GM23338 (cell line): ENCODE measurements around the gene ZNF70. TPM values are rescaled to one million over a fixed set of nuclear protein-coding genes. Genes with fewer than 3 reads are reported as not detected.

Experiments used
- ATAC-seq: fragments of 200-7000 bp; cut with Tn5 transposase; 3 replicates; pipeline ENCODE4 v1.9.1; 2020
- DNase-seq: peaks from one replicate; pipeline ENCODE4 v3.0.0-alpha.2; 2015; ENCODE audit warnings: low spot score
- H2AFZ ChIP-seq: fragments of 200-600 bp; sonication (generic); 2 replicates; pipeline ENCODE4 v1.8.0; 2016; ENCODE audit warnings: antibody characterized with exemption, mild to moderate bottlenecking, moderate library complexity
- H3F3A ChIP-seq: fragments of 200-600 bp; sonication (generic); replicated peaks from 2 replicates; pipeline ENCODE4 v1.8.0; 2017; ENCODE audit warnings: antibody characterized with exemption, mixed run types, low read depth
- H3K27ac ChIP-seq: fragments of 200-600 bp; sonication (generic); 2 replicates; pipeline ENCODE4 v1.6.1; 2016; ENCODE audit warnings: low read depth
- H3K27me3 ChIP-seq: fragments of 200-600 bp; sonication (generic); 2 replicates; pipeline ENCODE4 v1.8.0; 2016; ENCODE audit warnings: mild to moderate bottlenecking, mixed run types, moderate library complexity; ENCODE audit not compliant: insufficient read depth
- H3K36me3 ChIP-seq: fragments of 200-600 bp; sonication (generic); 2 replicates; pipeline ENCODE4 v1.8.0; 2016; ENCODE audit warnings: mild to moderate bottlenecking; ENCODE audit not compliant: insufficient read depth
- H3K4me1 ChIP-seq: fragments of 200-600 bp; sonication (generic); 2 replicates; pipeline ENCODE4 v1.8.0; 2016; ENCODE audit warnings: mild to moderate bottlenecking, moderate library complexity; ENCODE audit not compliant: insufficient read depth
- H3K4me2 ChIP-seq: fragments of 200-600 bp; sonication (generic); 2 replicates; pipeline ENCODE4 v1.7.1; 2017; ENCODE audit warnings: mixed run types
- H3K4me3 ChIP-seq: fragments of 200-600 bp; sonication (generic); 2 replicates; pipeline ENCODE4 v1.6.1; 2016; ENCODE audit warnings: mixed run types
- H3K79me2 ChIP-seq: fragments of 200-600 bp; sonication (generic); replicated peaks from 2 replicates; pipeline ENCODE4 v1.8.0; 2017; ENCODE audit warnings: mild to moderate bottlenecking; ENCODE audit not compliant: insufficient read depth
- H3K9me2 ChIP-seq: fragments of 200-600 bp; sonication (generic); 2 replicates; pipeline ENCODE4 v1.8.0; 2017; ENCODE audit not compliant: insufficient read depth
- H4K20me1 ChIP-seq: fragments of 200-600 bp; sonication (generic); replicated peaks from 2 replicates; pipeline ENCODE4 v1.8.0; 2017; ENCODE audit warnings: mild to moderate bottlenecking; ENCODE audit not compliant: insufficient read depth
- H3K27ac Mint-ChIP-seq: 2 replicates; pipeline ENCODE4 v1.8.0; 2020; ENCODE audit warnings: inconsistent platforms, mild to moderate bottlenecking, moderate library complexity, mixed read lengths
- H3K27me3 Mint-ChIP-seq: 3 replicates; pipeline ENCODE4 v1.8.0; 2022; ENCODE audit warnings: low read depth, mild to moderate bottlenecking, moderate library complexity, mixed read lengths, inconsistent platforms; ENCODE audit not compliant: insufficient read depth, poor library complexity
- H3K36me3 Mint-ChIP-seq: 3 replicates; pipeline ENCODE4 v1.8.0; 2021; ENCODE audit warnings: low read depth, mild to moderate bottlenecking, inconsistent platforms, moderate library complexity, mixed read lengths
- H3K4me1 Mint-ChIP-seq: 3 replicates; pipeline ENCODE4 v1.8.0; 2020; ENCODE audit warnings: mild to moderate bottlenecking, inconsistent platforms, mixed read lengths
- H3K4me3 Mint-ChIP-seq: 3 replicates; pipeline ENCODE4 v1.8.0; 2021; ENCODE audit warnings: moderate library complexity, mild to moderate bottlenecking, inconsistent platforms, mixed read lengths
- H3K9me3 Mint-ChIP-seq: 3 replicates; pipeline ENCODE4 v1.8.0; 2020; ENCODE audit warnings: moderate library complexity, mild to moderate bottlenecking, inconsistent platforms, mixed read lengths
- CREB1 ChIP-seq: fragments of 250-450 bp; sonication (Bioruptor Pico); IDR thresholded peaks from 2 replicates; pipeline ENCODE4 v1.5.0; 2020; ENCODE audit warnings: low read depth, mild to moderate bottlenecking, moderate library complexity
- CTCF ChIP-seq, 2 experiments: fragments of 200-600 bp in 1 of 2; sonication (generic) in 1 of 2; conservative IDR thresholded peaks; 2 replicates each; pipeline versions ENCODE4 v1.5.1 to v1.6.1; 2016 to 2017; ENCODE audit warnings: antibody characterized with exemption in 2 of 2, low read depth in 2 of 2, mild to moderate bottlenecking in 2 of 2, moderate library complexity in 1 of 2
- ETS1 ChIP-seq: IDR thresholded peaks from 2 replicates; pipeline ENCODE4 v1.6.1; 2016; ENCODE audit warnings: antibody characterized with exemption
- EZH2 ChIP-seq: fragments of 200-600 bp; sonication (generic); IDR thresholded peaks from one replicate; pipeline ENCODE4 v1.8.0; 2017; ENCODE audit warnings: antibody characterized with exemption, mild to moderate bottlenecking, low read depth; ENCODE audit not compliant: unreplicated experiment
- EZH2phosphoT487 ChIP-seq: fragments of 200-600 bp; sonication (generic); IDR thresholded peaks from one replicate; pipeline ENCODE4 v1.8.1; 2018; ENCODE audit warnings: antibody characterized with exemption; ENCODE audit not compliant: unreplicated experiment
- JUNB ChIP-seq: IDR thresholded peaks from one replicate; pipeline ENCODE4 v1.6.1; 2016; ENCODE audit warnings: antibody characterized with exemption; ENCODE audit not compliant: unreplicated experiment
- NANOG ChIP-seq: IDR thresholded peaks from 2 replicates; pipeline ENCODE4 v1.6.1; 2016; ENCODE audit warnings: antibody characterized with exemption, borderline replicate concordance
- POLR2AphosphoS5 ChIP-seq: IDR thresholded peaks from 2 replicates; pipeline ENCODE4 v1.6.1; 2016; ENCODE audit warnings: antibody characterized with exemption, low read depth
- STAT1 ChIP-seq: IDR thresholded peaks from one replicate; pipeline ENCODE4 v1.6.1; 2016; ENCODE audit warnings: antibody characterized with exemption; ENCODE audit not compliant: unreplicated experiment
- ZNF114 ChIP-seq: fragments of 250-450 bp; sonication (Bioruptor Pico); IDR thresholded peaks from 2 replicates; pipeline ENCODE4 v1.5.0; 2020; ENCODE audit warnings: mild to moderate bottlenecking, moderate library complexity
- ZNF331 ChIP-seq: fragments of 250-450 bp; sonication (Bioruptor Pico); IDR thresholded peaks from 2 replicates; pipeline ENCODE4 v1.5.0; 2020; ENCODE audit warnings: low read depth, mild to moderate bottlenecking, moderate library complexity
- polyA plus RNA-seq: library from polyadenylated mRNA; unstranded; fragments of >200 nt; fragmentation: Nextera tagmentation; extraction: Ambion mirVana; gene quantifications from 2 replicates; pipeline ENCODE4 v1.2.1, GENCODE V29; 2016
- total RNA-seq: library from RNA; depleted of rRNA; stranded (reverse); fragments of >200 nt; shearing (Covaris generic); gene quantifications from 2 replicates; pipeline ENCODE4 v1.2.3, GENCODE V29; 2014

Gene ZNF70
- total and polyA plus RNA-seq, 2 experiments from 2014 or later: 0.45 to 2.6 TPM

- H3K9me2 ChIP-seq: no peaks in the 10 kb centered on the region
- H3K27me3 ChIP-seq: no peaks in the 10 kb centered on the region
Measured at GRCh38 chr22:23697031-23697970, 53.6 kb downstream of the ZNF70 start.

GRCh38 chr22:23696326-23696851 lies 54.5 kb downstream of the ZNF70 start:
- H3K4me1 Mint-ChIP-seq: no peaks in the 10 kb centered on the region
- H3K27ac Mint-ChIP-seq: no peak overlapping the region; the same call in 1 of the 2 replicates
- peaks cover 18% of the 10 kb centered on the region for H3K36me3 ChIP-seq
- no peak for ATAC-seq
- no peak overlapping the region for H2AFZ ChIP-seq
- H3K79me2 ChIP-seq: peaks cover 9% of the 10 kb centered on the region
- H3F3A ChIP-seq: no peaks in the 10 kb centered on the region
- no peak for TF ChIP-seq CREB1
- TF ChIP-seq ZNF331 (CRISPR knock-in tag): no peak
- TF ChIP-seq EZH2: no peak
- no peak for TF ChIP-seq JUNB
- no peak for TF ChIP-seq ZNF114
- no peak for TF ChIP-seq CTCF (conservative IDR thresholded peaks at IDR 0.05; ENCODE audit: low read depth in 2 of 2)
- H3K27me3 Mint-ChIP-seq: peaks cover 8% of the 10 kb centered on the region
- no peak overlapping the region for H3K4me2 ChIP-seq
- H3K9me3 Mint-ChIP-seq: no peaks in the 10 kb centered on the region
- H4K20me1 ChIP-seq: peaks cover 14% of the 10 kb centered on the region
- peaks cover 21% of the 10 kb centered on the region for H3K36me3 Mint-ChIP-seq
- DNase-seq: no peak
- H3K27me3 ChIP-seq: no peaks in the 10 kb centered on the region
- no peak overlapping the region for H3K4me3 Mint-ChIP-seq
- H3K4me1 ChIP-seq: no peaks in the 10 kb centered on the region
- H3K9me2 ChIP-seq: no peaks in the 10 kb centered on the region
- H3K27ac ChIP-seq: no peak overlapping the region
- H3K4me3 ChIP-seq: no peak overlapping the region

More at GRCh38 chr22:23697031-23697970, 53.6 kb downstream of the ZNF70 start:
- peaks cover 26% of the 10 kb centered on the region for H3K36me3 Mint-ChIP-seq
- no peak overlapping the region for H3K27ac ChIP-seq
- no peaks in the 10 kb centered on the region for H3K9me3 Mint-ChIP-seq
- H3K4me1 Mint-ChIP-seq: no peaks in the 10 kb centered on the region
- H4K20me1 ChIP-seq: peaks cover 23% of the 10 kb centered on the region
- H3K4me3 ChIP-seq: no peak overlapping the region
- TF ChIP-seq CREB1 (no peak), EZH2 (no peak), JUNB (no peak), NANOG (no peak), STAT1 (no peak), POLR2AphosphoS5 (no peak), ZNF331 (CRISPR knock-in tag) (no peak), ETS1 (no peak), EZH2phosphoT487 (no peak)
- no peak for ATAC-seq
- H3F3A ChIP-seq: no peaks in the 10 kb centered on the region
- DNase-seq: no peak
- H3K79me2 ChIP-seq: peaks cover 18% of the 10 kb centered on the region
- H3K36me3 ChIP-seq: peaks cover 18% of the 10 kb centered on the region
- H3K4me1 ChIP-seq: no peaks in the 10 kb centered on the region
- H3K4me3 Mint-ChIP-seq: no peak overlapping the region
- H3K27ac Mint-ChIP-seq: no peak overlapping the region
- no peak overlapping the region for H2AFZ ChIP-seq
- no peak overlapping the region for H3K4me2 ChIP-seq
- peaks cover 10% of the 10 kb centered on the region for H3K27me3 Mint-ChIP-seq
